ENCODE data around the gene BICRA. TPM values are rescaled to one million over a fixed set of nuclear protein-coding genes. Genes with fewer than 3 reads are reported as not detected.
A peak's percentile ranks its signal among the peaks of the same experiment; 100 is the strongest.
"Not testable (repeated sequence)": the region's sequence is repeated elsewhere in the genome, so short reads cannot be mapped to it uniquely, and the experiment has no call there.

The BICRA gene
- total and polyA plus RNA-seq, 9 of the 15 experiments (the other 6 are each of a cell fraction or from before 2014, with no cell fraction given) = 0.01 to 8.8 (median 1.2) TPM

DNA sequence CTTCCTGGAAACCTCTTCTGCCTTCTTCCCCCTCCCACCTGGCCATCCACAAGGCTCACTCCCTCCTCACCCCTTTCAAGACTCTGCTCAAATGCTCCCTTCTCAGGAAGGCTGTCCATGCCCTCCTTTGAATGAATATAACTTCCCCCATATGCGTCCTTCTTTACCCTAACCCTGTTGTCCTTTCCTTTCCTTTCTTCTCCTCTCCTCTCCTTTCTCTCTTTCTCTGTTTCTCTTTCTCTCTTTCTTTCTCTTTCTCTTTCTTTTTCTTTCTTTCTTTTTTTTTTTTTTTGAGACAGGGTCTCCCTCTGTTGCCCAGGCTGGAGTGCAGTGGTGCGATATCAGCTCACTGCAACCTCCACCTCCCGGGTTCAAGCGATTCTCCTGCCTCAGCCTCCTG, 119.4 kb downstream of the BICRA start:
- FAIRE-seq; in situ Hi-C loops (cut with MboI); BruUV-seq (replicated peaks); H3K9me1 ChIP-seq (ENCODE audit: control insufficient read depth, insufficient read depth, low read length); H3K4me3 ChIP-seq; H3K27ac ChIP-seq (ENCODE audit: extremely low read depth, low read depth, low read length); DNase-seq (ENCODE audit: extremely low read depth in 1 of 4, low spot score in 3 of 4); CTCF ChIA-PET (ENCODE audit: low intra/inter-chr PET ratio); H4K20me1 ChIP-seq (replicated peaks; ENCODE audit: control insufficient read depth, insufficient read depth, low read length); H3K27me3 ChIP-seq (ENCODE audit: control insufficient read depth in 2 of 2, insufficient read depth in 2 of 2, low read length in 2 of 2); intact Hi-C loops (cut with micrococcal nuclease); H3K9me3 ChIP-seq (replicated peaks; ENCODE audit: control insufficient read depth, insufficient read depth, low read depth, low read length); ATAC-seq; H3K79me2 ChIP-seq (ENCODE audit: control insufficient read depth, insufficient read depth, low read length); TF ChIP-seq FOXM1 (CRISPR knock-in tag; IDR thresholded peaks at IDR 0.05; ENCODE audit: low read depth): not testable (repeated sequence)
- peaks cover 37% of the 10 kb centered on the region; the same call in 2 of the 3 replicates for H3K36me3 ChIP-seq (ENCODE audit: control insufficient read depth, insufficient read depth, low read length)
- peaks cover 13 to 37% of the 10 kb centered on the region in 2 experiments; a peak in 4 of 5 replicates for H3K4me1 ChIP-seq (replicated peaks in 1 of 2; ENCODE audit: control insufficient read depth in 2 of 2, insufficient read depth in 2 of 2, low read length in 2 of 2)
- H3K9ac ChIP-seq (ENCODE audit: insufficient read depth in 1 of 2, low read depth in 2 of 2, low read length in 2 of 2) = peak overlapping the region in 1 of 2 experiments; percentile 78; a peak in 1 of 4 replicates
- POLR2A ChIA-PET = interaction anchor here (0.7 to 1.4 kb wide), 2 partner anchors 11 to 14 kb away, joined by 4 to 6 read pairs; no protein-coding TSS in a partner anchor
- 0 out of 2 replicates have a peak overlapping the region, but pooled peaks have one; percentile 12 for H2AFZ ChIP-seq (ENCODE audit: low read depth, low read length)
- peak; percentile 4; the same call in 1 of the 2 replicates for TF ChIP-seq SUPT5H (IDR thresholded peaks at IDR 0.05)
- TF ChIP-seq DPF2 (IDR thresholded peaks at IDR 0.05) = 0 out of 2 replicates have a peak, but pooled peaks have one; percentile 18
- peak; percentile 33; the same call in 1 of the 2 replicates for TF ChIP-seq BCOR (IDR thresholded peaks at IDR 0.05)
- TF ChIP-seq FOXM1 (IDR thresholded peaks at IDR 0.05; ENCODE audit: low read depth) = 0 out of 2 replicates have a peak, but pooled peaks have one; percentile 11
- TF ChIP-seq LARP7 (IDR thresholded peaks at IDR 0.05) = 0 out of 2 replicates have a peak, but pooled peaks have one; percentile 45
- TF ChIP-seq THRB (CRISPR knock-in tag; conservative IDR thresholded peaks at IDR 0.05) = 0 out of 2 replicates have a peak, but pooled peaks have one; percentile 22
- 0 out of 2 replicates have a peak, but pooled peaks have one; percentile 28 for TF ChIP-seq OTX1 (CRISPR knock-in tag; IDR thresholded peaks at IDR 0.05)
- TF ChIP-seq, protein P1, sequence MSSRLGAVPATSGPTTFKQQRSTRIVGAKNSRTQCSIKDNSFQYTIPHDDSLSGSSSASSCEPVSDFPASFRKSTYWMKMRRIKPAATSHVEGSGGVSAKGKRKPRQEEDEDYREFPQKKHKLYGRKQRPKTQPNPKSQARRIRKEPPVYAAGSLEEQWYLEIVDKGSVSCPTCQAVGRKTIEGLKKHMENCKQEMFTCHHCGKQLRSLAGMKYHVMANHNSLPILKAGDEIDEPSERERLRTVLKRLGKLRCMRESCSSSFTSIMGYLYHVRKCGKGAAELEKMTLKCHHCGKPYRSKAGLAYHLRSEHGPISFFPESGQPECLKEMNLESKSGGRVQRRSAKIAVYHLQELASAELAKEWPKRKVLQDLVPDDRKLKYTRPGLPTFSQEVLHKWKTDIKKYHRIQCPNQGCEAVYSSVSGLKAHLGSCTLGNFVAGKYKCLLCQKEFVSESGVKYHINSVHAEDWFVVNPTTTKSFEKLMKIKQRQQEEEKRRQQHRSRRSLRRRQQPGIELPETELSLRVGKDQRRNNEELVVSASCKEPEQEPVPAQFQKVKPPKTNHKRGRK (tag; IDR thresholded peaks at IDR 0.05) = peak; percentile 59; the same call in 1 of the 2 replicates
- 0 out of 2 replicates have a peak, but pooled peaks have one; percentile 19 for TF ChIP-seq ELF4 (CRISPR knock-in tag; IDR thresholded peaks at IDR 0.05)
- peak overlapping the region; percentile 21; the same call in 1 of the 2 replicates for H3K4me2 ChIP-seq (ENCODE audit: insufficient read depth, low read length)
- 66% methylated on average over 3 of the region's 4 CpGs for whole genome bisulfite sequencing (ENCODE audit: insufficient coverage, low coverage, missing lambda C conversion rate)

Measured in K562 (cell line).